ENCODE measurements around the gene FLT3LG. TPM values are rescaled to one million over a fixed set of nuclear protein-coding genes. Genes with fewer than 3 reads are reported as not detected.

FLT3LG gene
- total and polyA plus RNA-seq, 9 of the 15 experiments (the other 6 are each of a cell fraction or from before 2014, with no cell fraction given), result 0.31 to 6.4 (median 1.1) TPM

- H4K20me1 ChIP-seq (replicated peaks; ENCODE audit: control insufficient read depth, insufficient read depth, low read length), result no peaks in the 10 kb centered on the region; the same call in 1 of the 2 replicates
- H3K9me3 ChIP-seq (replicated peaks; ENCODE audit: control insufficient read depth, insufficient read depth, low read depth, low read length), result no peaks in the 10 kb centered on the region
- peak overlapping the region; percentile 89 for H3K4me2 ChIP-seq (ENCODE audit: insufficient read depth, low read length)
- WGBS (ENCODE audit: insufficient coverage, low coverage, missing lambda C conversion rate), result 0% methylated on average over 24 of the region's 43 CpGs
- in situ Hi-C loops (cut with MboI) (no loop called here), intact Hi-C loops (cut with micrococcal nuclease) (loop anchor here (1.0 to 10.0 kb wide), 4 partner anchors 20 to 291 kb away; partner anchors contain the start of gene PTH2)
- CTCF ChIA-PET (ENCODE audit: low intra/inter-chr PET ratio), result interaction anchor here (0.6 to 3.1 kb wide), 3 partner anchors 50 to 215 kb away, joined by 3 to 59 read pairs (median 4); partner anchors contain the start of gene DKKL1
- H3K4me3 ChIP-seq, result peak overlapping the region; percentile 84
- POLR2A ChIA-PET, result interaction anchor here (0.6 to 1.3 kb wide), 2 partner anchors 9 to 46 kb away, joined by 3 read pairs; no protein-coding TSS in a partner anchor
- H3K79me2 ChIP-seq (ENCODE audit: control insufficient read depth, insufficient read depth, low read length), result 0 out of 3 replicates have a peak, but pooled peaks cover under 1% of the 10 kb centered on the region
- H3K27ac ChIP-seq (ENCODE audit: extremely low read depth, low read depth, low read length), result peak overlapping the region; percentile 78
- no peaks in the 10 kb centered on the region for H3K9me1 ChIP-seq (ENCODE audit: control insufficient read depth, insufficient read depth, low read length)
- peak overlapping the region; percentile 67 to 89 for H3K9ac ChIP-seq (ENCODE audit: insufficient read depth in 1 of 2, low read depth in 2 of 2, low read length in 2 of 2)
- no peak for FAIRE-seq
- peaks cover 26 to 52% of the 10 kb centered on the region in 2 experiments for H3K4me1 ChIP-seq (replicated peaks in 1 of 2; ENCODE audit: control insufficient read depth in 2 of 2, insufficient read depth in 2 of 2, low read length in 2 of 2)
- H3K36me3 ChIP-seq (ENCODE audit: control insufficient read depth, insufficient read depth, low read length), result peaks cover 16% of the 10 kb centered on the region; the same call in 1 of the 3 replicates
- peaks cover 7 to 19% of the 10 kb centered on the region in 2 experiments; a peak in 4 of 5 replicates for H3K27me3 ChIP-seq (ENCODE audit: control insufficient read depth in 2 of 2, insufficient read depth in 2 of 2, low read length in 2 of 2)
- BruUV-seq (replicated peaks), result no TSS peak
- DNase-seq (ENCODE audit: extremely low read depth in 1 of 4, low spot score in 3 of 4), result peak; percentile 85 to 95 (median 89)
- ATAC-seq, result peak; percentile 68
- H2AFZ ChIP-seq (ENCODE audit: low read depth, low read length), result peak overlapping the region; percentile 99
- TF ChIP-seq HSF4 (CRISPR knock-in tag; IDR thresholded peaks at IDR 0.05; ENCODE audit: borderline replicate concordance) (no peak), ETS1 (conservative IDR thresholded peaks at IDR 0.05; ENCODE audit: control insufficient read depth, low read depth, low read length) (0 out of 2 replicates have a peak, but pooled peaks have one; percentile 38), TEAD1 (CRISPR knock-in tag; IDR thresholded peaks at IDR 0.05) (peak in 1 of 2 experiments; percentile 10; a peak in 1 of 4 replicates), BACH1 (tag; IDR thresholded peaks at IDR 0.05) (no peak), RBM39 (optimal IDR thresholded peaks at IDR 0.05; ENCODE audit: low read depth, low read length) (no peak), ZBTB5 (IDR thresholded peaks at IDR 0.05) (peak; percentile 37; the same call in 1 of the 2 replicates), DIDO1 (tag; IDR thresholded peaks at IDR 0.05; ENCODE audit: low read depth) (no peak), SIN3B (IDR thresholded peaks at IDR 0.05; ENCODE audit: low read depth) (0 out of 2 replicates have a peak, but pooled peaks have one; percentile 33), UBTF (IDR thresholded peaks at IDR 0.05; ENCODE audit: borderline replicate concordance in 1 of 2, low read depth in 2 of 2, low read length in 2 of 2) (0 out of 4 replicates have a peak, but pooled peaks of 1 of the 2 experiments have one; percentile 8), NR2C2 (CRISPR knock-in tag; IDR thresholded peaks at IDR 0.05) (no peak), NR2C2 (tag; IDR thresholded peaks at IDR 0.05) (peak; percentile 20; the same call in 1 of the 2 replicates), ZBTB7A (IDR thresholded peaks at IDR 0.05; ENCODE audit: borderline replicate concordance, control insufficient read depth, low read depth, low read length) (peak; percentile 20; the same call in 1 of the 2 replicates), CC2D1A (IDR thresholded peaks at IDR 0.05) (peak; percentile 91), SRSF9 (IDR thresholded peaks at IDR 0.05; ENCODE audit: borderline replicate concordance, low read depth, low read length) (no peak), EGR1 (conservative IDR thresholded peaks at IDR 0.05) (peak; percentile 85), LCOR (CRISPR knock-in tag; IDR thresholded peaks at IDR 0.05) (0 out of 2 replicates have a peak, but pooled peaks have one; percentile 14)
Measured at GRCh38 chr19:49442771-49443365, 31.1 kb upstream of the FLT3LG start.
